ENCODE measurements around the gene AUTS2.

GRCh38 chr7:70271617-70272081 lies 673.4 kb downstream of the AUTS2 start:
- TF ChIP-seq YY1 (IDR thresholded peaks at IDR 0.05; ENCODE audit: insufficient read depth, insufficient read length) (no peak), SUZ12 (IDR thresholded peaks at IDR 0.05; ENCODE audit: extremely low read depth, insufficient read depth, insufficient read length) (no peak), ZNF274 (IDR thresholded peaks at IDR 0.05; ENCODE audit: low read depth, low read length) (no peak)
